ENCODE data around the gene ZNF205.
"Not testable (repeated sequence)": the region's sequence is repeated elsewhere in the genome, so short reads cannot be mapped to it uniquely, and the experiment has no call there.

ZNF205 gene

GRCh38 chr16:3112058-3112880 is at the start of gene ZNF205:
Gene ZNF205, plus strand, starts transcription at chr16:3112586. Its CDS starts 845 bp downstream, at chr16:3113431.
- Mint-ChIP-seq H3K36me3 (ENCODE audit: low read depth) (peaks cover 4% of the 10 kb centered on the region), H3K27me3 (ENCODE audit: low read depth) (peaks cover 3% of the 10 kb centered on the region), H3K4me3 (no peak within 1 kb of the TSS)

GRCh38 chr16:3063625-3064386 is 48.6 kb upstream of the ZNF205 start:
- Mint-ChIP-seq H3K4me3 (peak overlapping the region; percentile 69), H3K9me3 (peaks cover 13% of the 10 kb centered on the region), H3K4me1 (ENCODE audit: low read depth) (peaks cover 50% of the 10 kb centered on the region), H3K27ac (peak overlapping the region; percentile 90), H3K36me3 (ENCODE audit: low read depth) (peaks cover 64% of the 10 kb centered on the region), H3K27me3 (ENCODE audit: low read depth) (no peaks in the 10 kb centered on the region)

More at GRCh38 chr16:3112058-3112880, at the start of gene ZNF205:
- Mint-ChIP-seq H3K27ac (no peak within 1 kb of the TSS), H3K4me1 (ENCODE audit: low read depth) (peaks cover 5% of the 10 kb centered on the region), H3K9me3 (no peaks in the 10 kb centered on the region)

- H3K4me3 Mint-ChIP-seq = peak within 1 kb of the TSS; percentile 100
- no peaks in the 10 kb centered on the region for H3K27me3 Mint-ChIP-seq (ENCODE audit: low read depth)
- peaks cover 13% of the 10 kb centered on the region for H3K9me3 Mint-ChIP-seq
- peaks cover 55% of the 10 kb centered on the region for H3K4me1 Mint-ChIP-seq (ENCODE audit: low read depth)
- peak within 1 kb of the TSS; percentile 98 for H3K27ac Mint-ChIP-seq
- H3K36me3 Mint-ChIP-seq (ENCODE audit: low read depth) = peaks cover 71% of the 10 kb centered on the region
These were observed 47.2 kb upstream of the ZNF205 start, which contains the start of gene IL32 for GRCh38 chr16:3065069-3065741. Gene IL32, plus strand, starts transcription at chr16:3065640. Its CDS starts 172 bp downstream, at chr16:3065812.

GRCh38 chr16:3065742-3066439 is 46.5 kb upstream of the ZNF205 start:
- Mint-ChIP-seq H3K27me3 (ENCODE audit: low read depth) (no peaks in the 10 kb centered on the region), H3K36me3 (ENCODE audit: low read depth) (peaks cover 68% of the 10 kb centered on the region), H3K9me3 (peaks cover 13% of the 10 kb centered on the region), H3K27ac (peak overlapping the region; percentile 98), H3K4me1 (ENCODE audit: low read depth) (peaks cover 54% of the 10 kb centered on the region), H3K4me3 (peak overlapping the region; percentile 100)

- peaks cover 67% of the 10 kb centered on the region for H3K36me3 Mint-ChIP-seq (ENCODE audit: low read depth)
- H3K4me1 Mint-ChIP-seq (ENCODE audit: low read depth) = peaks cover 57% of the 10 kb centered on the region
- peak overlapping the region; percentile 98 for H3K27ac Mint-ChIP-seq
These were observed 46.0 kb upstream of the ZNF205 start for GRCh38 chr16:3066440-3066748.

GRCh38 chr16:3068487-3068886 is 43.9 kb upstream of the ZNF205 start:
- Mint-ChIP-seq H3K4me3 (peak overlapping the region; percentile 97), H3K36me3 (ENCODE audit: low read depth) (peaks cover 55% of the 10 kb centered on the region), H3K4me1 (ENCODE audit: low read depth) (peaks cover 55% of the 10 kb centered on the region), H3K9me3 (peaks cover 4% of the 10 kb centered on the region), H3K27ac (peak overlapping the region; percentile 96), H3K27me3 (ENCODE audit: low read depth) (no peaks in the 10 kb centered on the region)

More at GRCh38 chr16:3066440-3066748, 46.0 kb upstream of the ZNF205 start:
- Mint-ChIP-seq H3K9me3 (peaks cover 13% of the 10 kb centered on the region), H3K4me3 (peak overlapping the region; percentile 100), H3K27me3 (ENCODE audit: low read depth) (no peaks in the 10 kb centered on the region)

- H3K4me3 Mint-ChIP-seq = peak overlapping the region; percentile 73
- peaks cover 54% of the 10 kb centered on the region for H3K36me3 Mint-ChIP-seq (ENCODE audit: low read depth)
- peak overlapping the region; percentile 86 for H3K27ac Mint-ChIP-seq
- not testable (repeated sequence) for H3K9me3 Mint-ChIP-seq; H3K27me3 Mint-ChIP-seq (ENCODE audit: low read depth)
- H3K4me1 Mint-ChIP-seq (ENCODE audit: low read depth) = peaks cover 57% of the 10 kb centered on the region
These were observed 43.2 kb upstream of the ZNF205 start for GRCh38 chr16:3069146-3069545.

GRCh38 chr16:3070608-3071111 is 41.7 kb upstream of the ZNF205 start:
- no peaks in the 10 kb centered on the region for H3K27me3 Mint-ChIP-seq (ENCODE audit: low read depth)
- no peaks in the 10 kb centered on the region for H3K9me3 Mint-ChIP-seq
- H3K27ac Mint-ChIP-seq = peak overlapping the region; percentile 86
- peaks cover 48% of the 10 kb centered on the region for H3K36me3 Mint-ChIP-seq (ENCODE audit: low read depth)
- H3K4me3 Mint-ChIP-seq = peak overlapping the region; percentile 17
- H3K4me1 Mint-ChIP-seq (ENCODE audit: low read depth) = peaks cover 58% of the 10 kb centered on the region

GRCh38 chr16:3071655-3072054 is 40.7 kb upstream of the ZNF205 start:
- H3K27ac Mint-ChIP-seq = peak overlapping the region; percentile 86
- H3K4me3 Mint-ChIP-seq = peak overlapping the region; percentile 46
- peaks cover 39% of the 10 kb centered on the region for H3K36me3 Mint-ChIP-seq (ENCODE audit: low read depth)
- no peaks in the 10 kb centered on the region for H3K9me3 Mint-ChIP-seq
- H3K27me3 Mint-ChIP-seq (ENCODE audit: low read depth) = no peaks in the 10 kb centered on the region
- peaks cover 63% of the 10 kb centered on the region for H3K4me1 Mint-ChIP-seq (ENCODE audit: low read depth)

- Mint-ChIP-seq H3K4me1 (ENCODE audit: low read depth) (peaks cover 68% of the 10 kb centered on the region), H3K27ac (peak overlapping the region; percentile 86), H3K4me3 (peak overlapping the region; percentile 46), H3K36me3 (ENCODE audit: low read depth) (peaks cover 36% of the 10 kb centered on the region)
- H3K27me3 Mint-ChIP-seq (ENCODE audit: low read depth); H3K9me3 Mint-ChIP-seq: not testable (repeated sequence)
These were observed 40.2 kb upstream of the ZNF205 start for GRCh38 chr16:3072148-3072547.

GRCh38 chr16:3072576-3073263 is 39.7 kb upstream of the ZNF205 start:
- Mint-ChIP-seq H3K36me3 (ENCODE audit: low read depth) (peaks cover 34% of the 10 kb centered on the region), H3K4me1 (ENCODE audit: low read depth) (peaks cover 70% of the 10 kb centered on the region), H3K27ac (peak overlapping the region; percentile 94), H3K4me3 (peak overlapping the region; percentile 71)
- not testable (repeated sequence) for H3K9me3 Mint-ChIP-seq; H3K27me3 Mint-ChIP-seq (ENCODE audit: low read depth)

GRCh38 chr16:3073448-3073847 is 38.9 kb upstream of the ZNF205 start:
- H3K4me1 Mint-ChIP-seq (ENCODE audit: low read depth) = peaks cover 74% of the 10 kb centered on the region
- no peaks in the 10 kb centered on the region for H3K27me3 Mint-ChIP-seq (ENCODE audit: low read depth)
- H3K4me3 Mint-ChIP-seq = peak overlapping the region; percentile 71
- peak overlapping the region; percentile 94 for H3K27ac Mint-ChIP-seq
- H3K36me3 Mint-ChIP-seq (ENCODE audit: low read depth) = peaks cover 34% of the 10 kb centered on the region
- H3K9me3 Mint-ChIP-seq = no peaks in the 10 kb centered on the region

GRCh38 chr16:3074860-3075522 is 37.4 kb upstream of the ZNF205 start:
- H3K27me3 Mint-ChIP-seq (ENCODE audit: low read depth) = no peaks in the 10 kb centered on the region
- peaks cover 4% of the 10 kb centered on the region for H3K9me3 Mint-ChIP-seq
- peak overlapping the region; percentile 94 for H3K27ac Mint-ChIP-seq
- peaks cover 77% of the 10 kb centered on the region for H3K4me1 Mint-ChIP-seq (ENCODE audit: low read depth)
- H3K36me3 Mint-ChIP-seq (ENCODE audit: low read depth) = peaks cover 33% of the 10 kb centered on the region
- peak overlapping the region; percentile 71 for H3K4me3 Mint-ChIP-seq

Measured in T-helper 1 cell treated with Interleukin-12 subunit alpha and Interleukin-12 subunit beta and Interleukin-4 antibody, amounts not matched to agents 30 μg/mL and 1 μg/mL, for 36 hours (primary cell).